GM15510 (cell line): ENCODE data around the gene DACT1.

Source experiments
- POLR2A ChIP-seq: IDR thresholded peaks from 3 replicates; pipeline ENCODE4 v1.6.1; 2011; ENCODE audit warnings: borderline replicate concordance; ENCODE audit not compliant: insufficient read length; ENCODE audit errors: extremely low read depth

The DACT1 gene

DNA sequence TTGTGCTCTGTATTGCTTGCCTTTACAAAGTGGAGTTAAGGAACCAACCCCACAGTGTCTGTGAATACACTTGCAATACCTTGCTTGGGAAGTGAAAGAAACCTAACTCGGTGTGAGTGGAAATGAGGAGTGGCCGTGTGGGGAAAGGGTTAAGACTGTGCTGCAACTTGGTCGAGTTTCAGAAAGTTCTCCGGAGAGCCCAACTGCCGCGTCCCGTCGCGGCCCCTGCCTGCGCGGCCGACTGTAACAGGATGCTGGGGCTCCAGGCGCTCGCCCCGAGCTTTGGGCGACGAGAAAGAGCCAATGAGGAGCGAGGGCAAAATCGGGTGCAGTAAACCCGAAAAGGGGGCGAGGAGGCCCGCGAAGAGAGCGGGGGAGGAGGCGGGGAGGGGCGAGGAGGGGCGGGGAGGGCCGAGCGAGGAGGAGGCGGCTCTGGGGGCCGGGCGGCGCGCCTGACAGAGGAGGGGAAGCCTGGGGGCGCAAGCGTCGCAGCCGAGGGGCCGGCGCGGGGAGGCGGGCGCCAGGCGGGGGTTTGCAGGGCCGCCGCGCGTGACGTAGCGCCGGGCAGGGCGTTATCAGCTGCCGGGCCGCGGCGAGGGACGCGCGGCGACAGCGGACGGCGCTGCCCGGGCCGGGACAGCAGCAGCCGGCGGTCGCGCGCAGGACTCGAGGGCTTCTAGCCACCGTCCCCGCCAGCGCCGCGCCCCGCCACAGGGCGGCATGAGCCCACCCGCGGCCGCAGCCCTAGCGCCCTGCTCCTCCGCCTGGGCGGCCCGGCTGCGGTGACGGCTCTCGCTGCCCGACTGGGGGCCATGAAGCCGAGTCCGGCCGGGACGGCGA, at the start of gene DACT1:
Gene DACT1 (plus strand): TSS at position 572 of the 840 bp plus-strand sequence. CDS start 241 bp downstream, at position 813.
- TF ChIP-seq POLR2A = peak; percentile 53

GRCh38 chr14:58593977-58594376, 43.8 kb upstream of the DACT1 start:
- TF ChIP-seq POLR2A = no peak

DNA sequence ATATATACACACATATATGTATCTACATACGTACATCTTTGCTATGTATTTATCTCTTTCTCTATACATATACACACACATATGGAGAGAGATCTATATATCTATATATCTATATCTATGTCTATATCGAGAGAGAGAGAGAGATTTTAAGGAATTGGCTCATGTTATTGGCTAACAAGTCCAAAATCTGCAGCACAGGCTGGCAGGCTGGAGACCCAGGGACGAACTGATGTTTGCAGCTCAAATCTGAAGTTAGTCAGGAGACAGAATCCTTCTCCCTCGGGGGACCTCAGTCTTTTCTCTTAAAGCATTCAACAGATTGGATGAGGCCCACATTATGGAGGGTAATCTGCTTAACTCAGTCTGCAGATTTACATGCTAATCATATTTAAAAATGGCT, 40.7 kb upstream of the DACT1 start:
- no peak for TF ChIP-seq POLR2A

- no peak for TF ChIP-seq POLR2A
Observed at GRCh38 chr14:58598028-58598803, 39.5 kb upstream of the DACT1 start.

DNA sequence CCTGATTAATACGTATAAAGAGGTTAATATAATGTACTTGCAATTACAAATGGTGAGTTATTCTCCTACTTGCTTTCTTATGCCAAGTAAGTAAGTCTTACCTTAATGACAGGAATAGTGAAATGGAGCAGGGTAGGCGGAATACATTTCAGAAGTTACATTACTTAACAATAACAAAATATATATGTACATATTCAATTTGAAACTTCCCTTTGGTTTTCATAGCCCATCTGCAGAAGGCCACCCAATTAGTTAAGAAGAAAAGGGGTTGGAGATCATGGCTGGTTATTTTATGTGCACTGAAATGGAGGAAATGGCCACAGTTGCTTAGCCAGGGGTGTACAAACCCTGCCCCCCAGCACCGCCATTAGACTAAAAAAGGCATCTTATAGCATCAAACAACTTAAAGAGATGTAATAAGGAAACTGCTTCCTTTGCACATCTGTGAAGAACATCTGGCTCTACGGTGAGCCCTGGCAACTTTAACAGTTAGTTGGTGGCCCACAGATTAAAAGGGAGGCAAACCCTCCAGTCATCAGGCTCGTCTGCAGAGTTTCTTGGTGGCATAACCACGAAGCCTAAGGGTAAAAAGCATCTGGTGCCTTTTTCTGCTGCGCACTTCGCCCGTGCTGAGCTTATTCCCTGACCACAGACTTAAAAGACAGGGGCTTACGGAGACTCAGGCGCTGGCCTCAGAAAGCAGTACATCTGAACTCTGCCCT, 38.8 kb upstream of the DACT1 start:
- no peak for TF ChIP-seq POLR2A

DNA sequence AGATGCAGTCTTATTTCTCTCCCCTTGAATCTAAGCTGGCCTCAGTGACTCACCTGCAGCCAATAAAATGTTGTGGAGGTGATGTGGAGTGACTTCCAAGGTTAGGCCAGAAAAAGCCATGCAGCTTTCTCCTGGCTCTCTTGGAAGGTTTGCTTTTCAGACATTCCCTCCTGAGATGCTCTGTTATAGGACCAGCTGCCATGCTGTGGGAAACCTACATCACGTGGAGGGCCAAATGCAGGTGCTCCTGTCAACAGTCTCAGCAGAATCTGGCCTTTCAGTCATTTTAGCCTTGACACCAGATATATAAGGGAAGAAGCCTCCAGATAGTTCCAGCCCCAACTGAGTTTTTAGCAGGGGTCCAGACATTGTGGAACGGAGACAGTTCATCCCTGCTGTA, 38.1 kb upstream of the DACT1 start:
- TF ChIP-seq POLR2A = no peak

DNA sequence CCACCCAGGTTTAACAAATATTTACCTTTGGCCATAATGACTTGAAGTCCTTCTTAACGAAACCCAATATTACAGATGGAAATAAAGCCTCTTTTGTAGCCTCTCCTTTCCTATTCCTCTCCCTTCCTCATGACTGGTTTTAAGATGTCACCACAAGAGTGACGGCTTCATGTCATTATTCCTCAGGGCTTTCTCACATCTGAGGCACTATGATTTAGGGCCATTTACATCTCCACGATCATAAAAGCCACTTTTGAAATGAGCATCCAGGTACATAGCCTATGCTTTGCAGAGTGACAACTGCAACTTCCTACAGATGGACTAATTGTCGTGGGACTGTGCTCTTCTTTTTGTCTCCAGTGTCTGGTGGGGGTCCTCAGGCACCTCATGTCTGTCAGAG, 32.3 kb upstream of the DACT1 start:
- TF ChIP-seq POLR2A = no peak

DNA sequence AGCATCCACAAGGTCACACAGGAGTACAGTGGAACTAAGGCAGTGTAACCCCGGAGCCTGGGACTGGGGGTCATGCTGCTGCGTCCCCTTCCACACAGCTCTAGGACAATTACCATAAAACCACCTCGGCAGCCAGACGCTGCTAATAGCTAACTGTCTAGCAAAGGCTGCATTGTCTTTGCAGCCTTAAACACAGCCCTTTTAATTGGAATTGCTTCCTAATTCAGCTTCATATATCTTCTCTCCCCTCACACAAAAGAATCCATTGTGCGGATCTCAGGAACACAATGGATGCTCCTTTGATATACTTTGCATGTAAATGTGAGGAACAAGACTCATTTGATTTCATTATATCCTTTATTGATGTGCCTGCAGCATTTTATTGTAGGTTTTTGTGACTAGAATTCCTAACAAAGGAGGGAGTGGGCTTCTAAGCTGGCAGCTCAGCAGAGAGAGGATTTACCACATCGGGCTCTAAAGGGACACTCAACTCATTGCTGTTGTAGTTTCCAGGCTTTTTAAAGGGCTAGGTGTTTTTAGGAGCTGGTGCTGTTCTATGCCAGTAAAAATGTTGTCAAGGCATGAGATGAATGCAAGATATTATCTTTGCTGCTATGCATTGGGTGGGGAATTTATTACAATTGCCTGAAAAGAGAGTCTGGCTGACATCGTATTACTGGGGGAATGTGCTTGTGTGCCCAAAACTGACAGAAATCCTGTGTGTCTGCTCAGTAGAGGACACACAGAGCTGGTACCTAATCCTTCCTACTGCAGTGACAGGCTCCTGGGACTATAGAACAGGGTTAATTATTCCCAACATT, 30.4 kb upstream of the DACT1 start:
- TF ChIP-seq POLR2A = no peak

GRCh38 chr14:58607952-58608317, 29.8 kb upstream of the DACT1 start:
- TF ChIP-seq POLR2A = no peak

DNA sequence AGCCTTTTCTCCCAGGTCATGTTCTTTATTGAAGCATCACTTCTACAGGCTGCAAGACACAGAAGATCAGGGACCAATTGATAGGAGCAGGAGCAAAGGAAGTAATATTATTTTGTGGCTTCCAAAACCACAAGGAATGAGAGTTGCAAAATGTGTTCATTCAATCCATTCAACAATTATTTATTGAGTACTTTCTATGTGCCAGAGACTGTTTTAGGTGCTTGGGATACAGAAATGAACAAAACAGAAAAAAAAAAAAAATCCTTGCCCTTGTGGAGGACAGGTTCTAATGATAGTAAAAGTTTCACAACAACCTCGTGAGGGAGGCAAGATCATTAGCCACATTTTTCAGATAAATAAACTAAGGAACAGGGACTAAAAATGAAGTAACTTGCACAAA, 20.1 kb upstream of the DACT1 start:
- TF ChIP-seq POLR2A = no peak

- TF ChIP-seq POLR2A = no peak
Observed at GRCh38 chr14:58620011-58620410, 17.8 kb upstream of the DACT1 start.

DNA sequence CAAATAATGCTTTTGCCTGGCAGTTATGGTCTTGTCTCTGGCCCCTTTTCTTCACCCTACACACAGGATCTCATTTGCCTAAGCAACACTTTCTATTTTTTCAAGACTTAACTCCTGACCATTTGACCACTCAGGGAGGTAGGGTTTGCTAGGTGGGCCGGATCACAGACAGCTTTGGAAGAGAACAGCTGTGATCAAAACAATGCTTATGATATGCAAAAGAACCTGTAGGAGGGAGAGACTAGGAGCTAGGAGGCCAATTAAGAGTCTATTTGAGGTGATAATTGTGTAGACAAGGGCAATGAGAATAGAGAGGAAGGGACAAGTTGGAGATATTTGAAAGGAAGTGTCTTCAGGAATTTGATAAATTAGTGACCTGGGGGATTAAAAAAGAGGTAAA, 12.3 kb upstream of the DACT1 start:
- no peak for TF ChIP-seq POLR2A

GRCh38 chr14:58626431-58626831, 11.3 kb upstream of the DACT1 start:
- TF ChIP-seq POLR2A = no peak

- TF ChIP-seq POLR2A = no peak
Observed at GRCh38 chr14:58628406-58628805, 9.4 kb upstream of the DACT1 start.
